AG08396 (cell line): ENCODE data around the gene ISCA1.

Experiments used
- DNase-seq: peaks from one replicate; pipeline ENCODE4 v3.0.0; 2012; ENCODE audit warnings: low spot score, mixed read lengths

Gene ISCA1

DNA sequence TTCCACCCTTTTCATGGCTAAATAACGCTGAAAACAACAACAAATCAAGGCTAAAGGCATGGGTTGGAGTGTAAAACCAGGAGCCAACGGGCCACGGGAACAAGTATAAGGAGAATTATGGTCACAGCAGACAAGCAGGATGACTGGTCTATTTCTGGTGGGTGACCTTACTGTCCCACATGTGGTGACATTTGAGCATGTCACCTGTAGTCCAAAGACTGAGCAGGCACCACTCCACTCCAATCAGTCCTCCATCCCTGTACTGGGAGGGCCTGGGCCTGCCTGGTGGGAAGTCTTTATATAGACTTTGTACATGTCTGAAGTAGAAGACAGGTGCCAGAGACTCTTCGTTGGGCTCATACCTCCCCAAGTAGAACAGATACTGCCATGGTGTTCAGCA lies 59.7 kb downstream of the ISCA1 start:
- DNase-seq = no peak

DNA sequence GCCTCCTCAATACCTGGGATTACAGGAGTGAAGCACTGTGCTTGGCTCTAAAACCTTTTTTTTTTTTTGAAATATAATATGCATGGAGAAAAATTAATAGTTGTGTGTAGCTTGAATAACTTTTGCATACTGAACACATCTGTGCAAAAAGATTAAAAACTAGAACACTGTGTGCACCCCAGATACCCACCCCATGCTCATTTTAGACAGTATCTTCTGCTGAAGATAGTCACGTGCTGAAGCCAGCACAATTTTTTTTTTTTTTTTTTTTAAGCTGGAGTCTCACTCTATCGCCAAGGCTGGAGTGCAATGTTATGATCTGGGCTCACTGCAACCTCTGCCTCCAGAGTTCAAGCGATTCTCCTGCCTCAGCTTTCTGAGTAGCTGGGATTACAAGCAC lies 62.7 kb downstream of the ISCA1 start:
- DNase-seq = no peak

DNA sequence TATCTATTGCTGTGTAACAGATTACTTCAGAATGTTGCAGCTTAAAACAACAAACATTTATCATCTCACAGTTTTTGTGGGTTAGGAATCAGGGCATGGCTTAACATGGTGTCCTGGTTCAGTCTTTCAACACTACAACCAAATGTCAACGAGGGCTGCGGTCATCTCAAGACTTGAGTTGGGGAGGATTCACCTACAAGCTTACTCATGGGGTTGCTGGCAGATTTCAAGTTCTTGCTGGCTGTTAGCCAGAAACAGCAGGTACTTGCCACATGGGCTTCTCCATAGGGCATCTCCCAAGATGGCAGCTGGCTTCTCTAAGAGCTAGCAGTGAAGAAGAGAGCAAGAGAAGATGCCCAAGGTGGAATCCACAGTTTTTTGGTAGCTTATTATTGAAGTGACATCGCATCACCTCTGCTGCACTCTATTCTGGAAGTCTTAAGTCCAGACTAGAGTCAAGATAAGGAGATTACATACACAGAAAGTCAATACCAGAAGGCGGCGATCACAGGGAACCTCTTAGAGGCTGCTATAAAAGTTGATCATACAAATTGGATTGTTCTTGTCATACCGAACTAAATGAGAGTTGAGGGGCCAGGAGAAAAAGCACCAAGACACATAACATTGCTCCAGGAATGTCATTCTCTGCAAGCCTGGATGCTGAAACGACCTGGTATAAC lies 65.1 kb downstream of the ISCA1 start:
- no peak for DNase-seq
